Osteoblast (primary cell): ENCODE measurements around the gene ZNF35. TPM values are rescaled to one million over a fixed set of nuclear protein-coding genes. Genes with fewer than 3 reads are reported as not detected.

Experiments used
- DNase-seq: peaks from one replicate; pipeline ENCODE4 v3.0.0; 2011; ENCODE audit warnings: low spot score, mixed read lengths; ENCODE audit not compliant: insufficient read length; ENCODE audit errors: missing footprints
- H2AFZ ChIP-seq: 2 replicates; pipeline ENCODE4 v1.6.0; 2011; ENCODE audit warnings: mild to moderate bottlenecking, low read length
- H3K27ac ChIP-seq: 2 replicates; pipeline ENCODE4 v1.5.1; 2011; ENCODE audit warnings: mild to moderate bottlenecking, low read depth, low read length, moderate library complexity
- H3K27me3 ChIP-seq: 2 replicates; pipeline ENCODE4 v1.6.0; 2012; ENCODE audit warnings: mild to moderate bottlenecking, control low read depth, inconsistent platforms, low read length, moderate library complexity; ENCODE audit not compliant: insufficient read depth
- H3K36me3 ChIP-seq: 2 replicates; pipeline ENCODE4 v1.5.1; 2011; ENCODE audit warnings: mild to moderate bottlenecking, low read length, control low read depth, moderate library complexity; ENCODE audit not compliant: insufficient read depth
- H3K4me1 ChIP-seq: 2 replicates; pipeline ENCODE4 v1.5.1; 2011; ENCODE audit warnings: mild to moderate bottlenecking, low read length, control low read depth, moderate library complexity; ENCODE audit not compliant: insufficient read depth
- H3K4me2 ChIP-seq: 2 replicates; pipeline ENCODE4 v1.6.0; 2011; ENCODE audit warnings: mild to moderate bottlenecking, low read length; ENCODE audit not compliant: insufficient read depth
- H3K4me3 ChIP-seq: fragments of 200-600 bp; sonication (generic); 3 replicates; pipeline ENCODE4 v1.5.1; 2012; ENCODE audit warnings: mild to moderate bottlenecking, low read length, inconsistent platforms; ENCODE audit not compliant: insufficient read depth
- H3K79me2 ChIP-seq: 2 replicates; pipeline ENCODE4 v1.6.0; 2012; ENCODE audit warnings: mild to moderate bottlenecking, low read length, control low read depth, inconsistent platforms; ENCODE audit not compliant: insufficient read depth
- H3K9me3 ChIP-seq: 2 replicates; pipeline ENCODE4 v1.5.1; 2011; ENCODE audit warnings: low read depth, low read length, control low read depth
- H4K20me1 ChIP-seq: 2 replicates; pipeline ENCODE4 v1.6.0; 2012; ENCODE audit warnings: mild to moderate bottlenecking, low read length, control low read depth; ENCODE audit not compliant: insufficient read depth
- CTCF ChIP-seq: IDR thresholded peaks from 2 replicates; pipeline ENCODE4 v1.5.1; 2011; ENCODE audit warnings: mild to moderate bottlenecking, low read depth, low read length, moderate library complexity; ENCODE audit errors: extremely low read depth
- total RNA-seq: library from RNA; depleted of rRNA; stranded (reverse); fragments of >200 nt; gene quantifications from 2 replicates; pipeline ENCODE4 v1.2.3, GENCODE V29; 2012

ZNF35 gene
- total RNA-seq = 14.7 and 16.3 TPM in 2 replicates

GRCh38 chr3:44648564-44649229, at the start of gene ZNF35:
Gene ZNF35, plus strand, starts transcription at chr3:44648732. Its CDS starts 2,336 bp downstream, at chr3:44651068.
- peak within 1 kb of the TSS; percentile 92 for H2AFZ ChIP-seq
- DNase-seq = peak; percentile 97
- peaks cover 3% of the 10 kb centered on the region for H4K20me1 ChIP-seq
- no peaks in the 10 kb centered on the region for H3K27me3 ChIP-seq
- peaks cover 8% of the 10 kb centered on the region for H3K4me1 ChIP-seq
- H3K4me2 ChIP-seq = peak within 1 kb of the TSS; percentile 93
- peaks cover 30% of the 10 kb centered on the region for H3K36me3 ChIP-seq
- peaks cover 28% of the 10 kb centered on the region for H3K79me2 ChIP-seq
- no peak for TF ChIP-seq CTCF
- peak within 1 kb of the TSS; percentile 97 for H3K4me3 ChIP-seq
- peak within 1 kb of the TSS; percentile 76 for H3K27ac ChIP-seq
- H3K9me3 ChIP-seq = peaks cover 7% of the 10 kb centered on the region

GRCh38 chr3:44601749-44602148, 46.8 kb upstream of the ZNF35 start:
- Histone ChIP-seq H4K20me1 (no peaks in the 10 kb centered on the region), H3K9me3 (no peaks in the 10 kb centered on the region), H3K27me3 (no peaks in the 10 kb centered on the region)

GRCh38 chr3:44612678-44613077, 35.9 kb upstream of the ZNF35 start:
- Histone ChIP-seq H3K27ac (no peak overlapping the region), H3K79me2 (no peaks in the 10 kb centered on the region), H2AFZ (no peak overlapping the region), H3K4me1 (no peaks in the 10 kb centered on the region), H3K4me2 (no peak overlapping the region), H3K4me3 (no peak overlapping the region), H3K27me3 (no peaks in the 10 kb centered on the region), H3K36me3 (no peaks in the 10 kb centered on the region), H4K20me1 (no peaks in the 10 kb centered on the region), H3K9me3 (no peaks in the 10 kb centered on the region)
- TF ChIP-seq CTCF = no peak
- DNase-seq = no peak

More at GRCh38 chr3:44601749-44602148, 46.8 kb upstream of the ZNF35 start:
- Histone ChIP-seq H3K79me2 (no peaks in the 10 kb centered on the region), H3K4me1 (no peaks in the 10 kb centered on the region), H3K4me2 (no peak overlapping the region), H3K36me3 (no peaks in the 10 kb centered on the region), H2AFZ (no peak overlapping the region), H3K4me3 (no peak overlapping the region), H3K27ac (no peak overlapping the region)
- DNase-seq = no peak
- no peak for TF ChIP-seq CTCF

- DNase-seq = peak; percentile 94
- TF ChIP-seq CTCF = no peak
- peak within 1 kb of the TSS; percentile 97 for H2AFZ ChIP-seq
- H3K4me2 ChIP-seq = peak within 1 kb of the TSS; percentile 91
- peak within 1 kb of the TSS; percentile 62 for H3K27ac ChIP-seq
- no peaks in the 10 kb centered on the region for H3K9me3 ChIP-seq
- H3K79me2 ChIP-seq = peaks cover 40% of the 10 kb centered on the region
- H3K27me3 ChIP-seq = no peaks in the 10 kb centered on the region
- no peaks in the 10 kb centered on the region for H4K20me1 ChIP-seq
- peaks cover 11% of the 10 kb centered on the region for H3K4me1 ChIP-seq
- H3K36me3 ChIP-seq = peaks cover 10% of the 10 kb centered on the region
- peak within 1 kb of the TSS; percentile 78 for H3K4me3 ChIP-seq
Measured at GRCh38 chr3:44624749-44625480, 23.6 kb upstream of the ZNF35 start, which contains the start of gene ZNF197. Gene ZNF197, plus strand, starts transcription at chr3:44625036. Its CDS starts 4,119 bp downstream, at chr3:44629155.
